HepG2 (cell line): ENCODE measurements around the gene KCNK18. TPM values are rescaled to one million over a fixed set of nuclear protein-coding genes. Genes with fewer than 3 reads are reported as not detected.

Experiments used
- CHCHD3 ChIP-seq: sonication (generic); formaldehyde crosslinking; IDR thresholded peaks from 2 replicates; pipeline ENCODE4 v1.8.0; 2022; ENCODE audit warnings: mild to moderate bottlenecking, missing genetic modification reagents, moderate library complexity
- CSRNP1 ChIP-seq: sonication (generic); formaldehyde crosslinking; IDR thresholded peaks from 2 replicates; pipeline ENCODE4 v1.8.1; 2023; ENCODE audit warnings: mild to moderate bottlenecking, missing genetic modification reagents
- GATA4 ChIP-seq: sonication (generic); IDR thresholded peaks from 2 replicates; pipeline ENCODE4 v1.6.1; 2016; ENCODE audit warnings: antibody characterized with exemption, low read depth, borderline replicate concordance
- HDAC1 ChIP-seq: sonication (generic); formaldehyde crosslinking; IDR thresholded peaks from 2 replicates; pipeline ENCODE4 v1.5.1; 2020; ENCODE audit warnings: mild to moderate bottlenecking, missing genetic modification reagents
- HNF4A ChIP-seq: sonication (generic); formaldehyde crosslinking; IDR thresholded peaks from 2 replicates; pipeline ENCODE4 v1.4.0; 2020; ENCODE audit warnings: missing genetic modification reagents
- HNRNPLL ChIP-seq: fragments of 200-400 bp; formaldehyde crosslinking; IDR thresholded peaks from 2 replicates; pipeline ENCODE4 v1.6.1; 2017; ENCODE audit warnings: mild to moderate bottlenecking, low read depth, low read length; ENCODE audit not compliant: poor library complexity, severe bottlenecking
- KDM5B ChIP-seq: sonication (generic); formaldehyde crosslinking; IDR thresholded peaks from 2 replicates; pipeline ENCODE4 v1.4.0; 2020; ENCODE audit warnings: missing genetic modification reagents, mild to moderate bottlenecking, borderline replicate concordance
- KLF9 ChIP-seq: IDR thresholded peaks from 2 replicates; pipeline ENCODE4 v1.6.1; 2016; ENCODE audit warnings: low read depth
- MAX ChIP-seq: IDR thresholded peaks from 2 replicates; pipeline ENCODE4 v1.6.1; 2012; ENCODE audit warnings: inconsistent platforms
- MTA1 ChIP-seq: sonication (generic); formaldehyde crosslinking; IDR thresholded peaks from 2 replicates; pipeline ENCODE4 v1.4.0; 2020; ENCODE audit warnings: missing genetic modification reagents, mild to moderate bottlenecking, borderline replicate concordance
- NFE2L1 ChIP-seq: sonication (generic); formaldehyde crosslinking; IDR thresholded peaks from 2 replicates; pipeline ENCODE4 v1.4.0; 2020; ENCODE audit warnings: missing genetic modification reagents, mild to moderate bottlenecking, borderline replicate concordance
- PCBP1 ChIP-seq: fragments of 200-400 bp; formaldehyde crosslinking; IDR thresholded peaks from 2 replicates; pipeline ENCODE4 v1.6.1; 2017; ENCODE audit warnings: mild to moderate bottlenecking, low read depth, low read length, borderline replicate concordance
- RAD51 ChIP-seq: fragments of 450-650 bp; IDR thresholded peaks from 2 replicates; pipeline ENCODE4 v1.6.1; 2016; ENCODE audit warnings: borderline replicate concordance
- SALL2 ChIP-seq: sonication (generic); formaldehyde crosslinking; IDR thresholded peaks from 2 replicates; pipeline ENCODE4 v1.8.1; 2023; ENCODE audit warnings: mild to moderate bottlenecking, missing genetic modification reagents, inconsistent platforms
- SAP130 ChIP-seq: IDR thresholded peaks from 2 replicates; pipeline ENCODE4 v1.6.1; 2016; ENCODE audit warnings: low read depth
- THAP9 ChIP-seq: sonication (generic); formaldehyde crosslinking; IDR thresholded peaks from 2 replicates; pipeline ENCODE4; 2020; ENCODE audit warnings: missing genetic modification reagents, mild to moderate bottlenecking, borderline replicate concordance
- XRCC5 ChIP-seq: fragments of 200-400 bp; formaldehyde crosslinking; optimal IDR thresholded peaks from 2 replicates; pipeline ENCODE3; 2017; ENCODE audit warnings: mild to moderate bottlenecking, low read length
- YEATS4 ChIP-seq: sonication (generic); formaldehyde crosslinking; IDR thresholded peaks from 2 replicates; pipeline ENCODE4 v1.4.0; 2020; ENCODE audit warnings: missing genetic modification reagents, borderline replicate concordance
- ZFP62 ChIP-seq: sonication (generic); formaldehyde crosslinking; IDR thresholded peaks from 2 replicates; pipeline ENCODE4 v1.4.0; 2020; ENCODE audit warnings: missing genetic modification reagents
- ZNF552 ChIP-seq: sonication (generic); formaldehyde crosslinking; IDR thresholded peaks from 2 replicates; pipeline ENCODE4 v1.9.0; 2022; ENCODE audit warnings: missing genetic modification reagents, mild to moderate bottlenecking, borderline replicate concordance
- ZNF556 ChIP-seq: sonication (generic); formaldehyde crosslinking; IDR thresholded peaks from 2 replicates; pipeline ENCODE4 v1.4.0; 2020; ENCODE audit warnings: mild to moderate bottlenecking, missing genetic modification reagents, borderline replicate concordance
- ZNF629 ChIP-seq: sonication (generic); formaldehyde crosslinking; conservative IDR thresholded peaks from 2 replicates; pipeline ENCODE4 v1.5.0; 2020; ENCODE audit warnings: missing genetic modification reagents
- ZNF709 ChIP-seq: sonication (generic); formaldehyde crosslinking; IDR thresholded peaks from 2 replicates; pipeline ENCODE4 v1.5.0; 2020; ENCODE audit warnings: mild to moderate bottlenecking, missing genetic modification reagents
- ZNF773 ChIP-seq: sonication (generic); formaldehyde crosslinking; IDR thresholded peaks from 2 replicates; pipeline ENCODE4 v1.4.0; 2020; ENCODE audit warnings: missing genetic modification reagents, borderline replicate concordance
- polyA plus RNA-seq, 8 experiments: library from polyadenylated mRNA; depleted of rRNA in 3 of 8; stranded (reverse) in 7 of 8; unstranded in 1 of 8; fragments of >200 nt; fragmentation: Illumina TruSeq in 4 of 8; extraction: Trizol in 4 of 8; gene quantifications; 2 replicates each; pipeline versions ENCODE4 v1.2.1 to v1.2.3, GENCODE V29; 2011 to 2016; ENCODE audit warnings: low read depth in 4 of 8, missing spikeins in 1 of 8, mixed read lengths in 1 of 8; ENCODE audit not compliant: insufficient read depth in 1 of 8
- total RNA-seq, 5 experiments: library from RNA; depleted of rRNA; stranded (reverse); fragments of >200 nt; fragmentation: Illumina TruSeq; extraction: Trizol; gene quantifications; 2 replicates each; pipeline ENCODE4 v1.2.3, GENCODE V29; 2016; ENCODE audit warnings: low read depth in 1 of 5
- TF ChIP-seq, protein P1 (sequence below): sonication (generic); formaldehyde crosslinking; IDR thresholded peaks from 2 replicates; pipeline ENCODE4 v1.4.0; 2020; ENCODE audit warnings: mild to moderate bottlenecking, low read depth, missing genetic modification reagents

KCNK18 gene
- total and polyA plus RNA-seq, 2 of the 13 experiments (the other 11 are each of a cell fraction or from before 2014, with no cell fraction given) = not detected

DNA sequence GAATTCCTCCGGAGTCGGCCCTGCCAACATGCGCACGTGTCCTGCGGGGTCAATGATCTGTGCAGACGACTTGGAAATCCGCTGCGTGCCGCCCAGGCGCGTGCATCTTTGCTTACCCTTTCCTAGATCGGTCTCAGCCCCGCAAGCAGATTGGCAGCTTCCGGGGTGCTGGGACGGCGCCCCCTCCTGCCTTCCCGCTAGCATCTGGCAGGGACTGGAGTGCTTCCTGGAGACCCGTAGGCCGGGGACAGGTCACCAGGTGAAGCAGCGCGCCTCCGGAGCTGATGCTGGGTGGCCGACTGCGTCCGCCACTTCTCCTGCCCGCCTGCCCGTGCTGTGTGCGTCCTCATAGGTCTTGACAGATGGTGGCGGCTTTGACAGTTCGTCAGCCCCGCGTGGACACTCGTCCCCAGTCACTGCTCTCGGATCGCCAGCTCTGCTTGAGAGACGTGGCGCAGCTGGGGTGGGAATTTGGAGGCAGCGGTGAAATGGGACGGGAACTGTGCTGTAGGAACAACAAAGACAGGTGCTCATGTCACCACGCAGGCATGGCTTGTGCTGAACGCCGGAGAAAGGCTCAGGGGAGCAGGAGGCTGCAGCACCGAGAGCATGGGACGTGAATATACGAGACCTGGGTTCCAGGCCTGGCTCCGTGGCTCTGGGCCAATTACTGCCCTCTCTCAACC, 21.9 kb upstream of the KCNK18 start (continued):
- TF ChIP-seq, protein P1, sequence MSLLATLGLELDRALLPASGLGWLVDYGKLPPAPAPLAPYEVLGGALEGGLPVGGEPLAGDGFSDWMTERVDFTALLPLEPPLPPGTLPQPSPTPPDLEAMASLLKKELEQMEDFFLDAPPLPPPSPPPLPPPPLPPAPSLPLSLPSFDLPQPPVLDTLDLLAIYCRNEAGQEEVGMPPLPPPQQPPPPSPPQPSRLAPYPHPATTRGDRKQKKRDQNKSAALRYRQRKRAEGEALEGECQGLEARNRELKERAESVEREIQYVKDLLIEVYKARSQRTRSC = 0 out of 2 replicates have a peak, but pooled peaks have one; percentile 73
- TF ChIP-seq THAP9 (CRISPR knock-in tag) = 0 out of 2 replicates have a peak, but pooled peaks have one; percentile 27
- no peak for TF ChIP-seq GATA4
- no peak for TF ChIP-seq ZFP62
- no peak for TF ChIP-seq ZNF629 (CRISPR knock-in tag)
- TF ChIP-seq XRCC5 = peak; percentile 26
- peak; percentile 59 for TF ChIP-seq MAX
- peak; percentile 88; the same call in 1 of the 2 replicates for TF ChIP-seq CHCHD3
- no peak for TF ChIP-seq KLF9 (CRISPR knock-in tag)
- TF ChIP-seq MTA1 (CRISPR knock-in tag) = peak; percentile 63; the same call in 1 of the 2 replicates
- no peak for TF ChIP-seq ZNF552 (CRISPR knock-in tag)
- 0 out of 2 replicates have a peak, but pooled peaks have one; percentile 30 for TF ChIP-seq HDAC1 (CRISPR knock-in tag)
- TF ChIP-seq HNF4A = no peak
- peak; percentile 41; the same call in 1 of the 2 replicates for TF ChIP-seq CSRNP1 (CRISPR knock-in tag)
- TF ChIP-seq SAP130 = 0 out of 2 replicates have a peak, but pooled peaks have one; percentile 7
- peak; percentile 80 for TF ChIP-seq HNRNPLL
- no peak for TF ChIP-seq ZNF773 (CRISPR knock-in tag)
- 0 out of 2 replicates have a peak, but pooled peaks have one; percentile 14 for TF ChIP-seq SALL2 (CRISPR knock-in tag)
- 0 out of 2 replicates have a peak, but pooled peaks have one; percentile 25 for TF ChIP-seq ZNF556
- TF ChIP-seq YEATS4 (CRISPR knock-in tag) = peak; percentile 18
- peak; percentile 43; the same call in 1 of the 2 replicates for TF ChIP-seq NFE2L1 (CRISPR knock-in tag)
- TF ChIP-seq PCBP1 = no peak
- TF ChIP-seq RAD51 = no peak
- 0 out of 2 replicates have a peak, but pooled peaks have one; percentile 14 for TF ChIP-seq ZNF709 (CRISPR knock-in tag)
- peak; percentile 44; the same call in 1 of the 2 replicates for TF ChIP-seq KDM5B
